HG02588 (cell line): ENCODE results near the gene KCNQ1OT1.

Experiments
- ATAC-seq: cut with Tn5 transposase; IDR thresholded peaks from one replicate; pipeline ENCODE4 v1.9.1; 2021; ENCODE audit warnings: mild to moderate bottlenecking, moderate library complexity; ENCODE audit not compliant: unreplicated experiment

The KCNQ1OT1 gene

DNA sequence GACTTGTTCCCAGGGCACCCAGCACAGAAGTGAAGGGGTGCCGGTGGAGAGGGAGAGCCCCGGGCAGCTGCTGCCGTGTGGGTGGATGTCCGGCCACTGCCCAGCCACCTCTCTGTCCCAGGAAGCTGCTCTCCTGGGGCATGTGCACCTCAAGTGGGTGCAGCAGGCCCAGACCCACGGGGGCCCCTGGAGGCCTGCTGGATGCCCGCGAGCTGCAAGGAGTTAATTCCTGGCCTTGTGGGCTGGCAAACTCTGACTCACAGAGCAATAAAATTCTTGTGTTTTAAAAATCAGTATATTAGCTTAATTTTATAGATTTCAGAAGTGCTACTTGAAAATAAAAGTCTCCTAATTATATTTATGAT lies 37.4 kb upstream of the KCNQ1OT1 start:
- ATAC-seq, result no peak

DNA sequence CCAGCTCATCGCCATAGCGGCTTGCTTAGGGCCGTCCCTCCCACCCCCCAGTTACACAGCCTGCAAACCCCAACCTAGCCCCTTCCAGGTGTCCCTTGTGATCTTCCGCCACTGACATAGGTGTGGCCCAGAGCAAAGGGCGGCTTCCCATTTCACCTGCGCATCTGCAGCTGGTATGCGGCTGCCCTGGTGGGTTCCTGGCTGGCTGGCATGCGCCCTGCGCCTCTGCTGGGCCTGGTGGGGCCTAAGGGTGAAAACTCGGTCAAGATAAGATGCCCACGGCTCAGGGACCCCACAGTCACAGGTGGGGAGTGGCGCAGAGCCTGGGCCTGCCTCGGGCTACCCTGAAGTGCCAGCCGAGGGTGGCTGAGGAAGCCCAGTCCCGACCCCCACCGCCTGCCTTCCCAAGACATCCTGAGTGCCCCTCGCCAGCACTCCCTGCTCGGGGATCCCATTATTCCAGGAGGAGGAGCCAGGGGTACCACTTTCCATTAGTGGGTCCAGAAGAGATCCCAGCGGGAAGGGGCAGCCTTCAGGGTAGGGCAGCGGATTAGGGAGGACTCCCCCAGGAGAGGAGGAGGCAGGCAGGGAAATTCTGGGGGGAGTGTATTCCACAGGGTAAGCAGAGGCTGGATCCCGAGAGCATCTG lies 36.9 kb upstream of the KCNQ1OT1 start:
- ATAC-seq, result no peak

DNA sequence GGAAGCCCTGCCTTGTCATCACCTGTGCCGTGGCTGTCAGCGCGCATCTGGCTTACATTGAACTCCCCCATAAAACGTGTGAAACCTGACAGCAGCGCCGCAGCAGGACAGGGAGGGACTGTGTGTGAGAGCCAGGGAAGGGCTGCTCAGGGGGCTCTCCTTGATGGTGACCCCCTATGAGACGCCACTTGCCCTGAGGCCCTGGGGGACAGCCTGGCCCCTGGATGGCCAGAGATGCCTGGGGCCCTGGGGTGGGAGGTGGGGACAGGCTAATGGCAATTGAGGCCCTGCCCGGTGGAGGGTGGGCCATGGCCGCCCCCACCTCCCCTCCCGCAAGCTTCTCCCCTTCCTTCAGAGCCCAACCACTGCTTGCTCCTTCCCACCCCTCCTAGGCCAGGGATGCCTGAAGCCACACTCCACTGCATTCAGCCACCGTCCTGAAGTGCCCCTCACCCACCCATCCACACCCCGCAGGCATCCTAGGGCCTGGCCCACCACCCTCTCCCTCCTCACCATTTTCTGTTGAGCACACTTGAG lies 35.3 kb upstream of the KCNQ1OT1 start:
- ATAC-seq, result no peak

DNA sequence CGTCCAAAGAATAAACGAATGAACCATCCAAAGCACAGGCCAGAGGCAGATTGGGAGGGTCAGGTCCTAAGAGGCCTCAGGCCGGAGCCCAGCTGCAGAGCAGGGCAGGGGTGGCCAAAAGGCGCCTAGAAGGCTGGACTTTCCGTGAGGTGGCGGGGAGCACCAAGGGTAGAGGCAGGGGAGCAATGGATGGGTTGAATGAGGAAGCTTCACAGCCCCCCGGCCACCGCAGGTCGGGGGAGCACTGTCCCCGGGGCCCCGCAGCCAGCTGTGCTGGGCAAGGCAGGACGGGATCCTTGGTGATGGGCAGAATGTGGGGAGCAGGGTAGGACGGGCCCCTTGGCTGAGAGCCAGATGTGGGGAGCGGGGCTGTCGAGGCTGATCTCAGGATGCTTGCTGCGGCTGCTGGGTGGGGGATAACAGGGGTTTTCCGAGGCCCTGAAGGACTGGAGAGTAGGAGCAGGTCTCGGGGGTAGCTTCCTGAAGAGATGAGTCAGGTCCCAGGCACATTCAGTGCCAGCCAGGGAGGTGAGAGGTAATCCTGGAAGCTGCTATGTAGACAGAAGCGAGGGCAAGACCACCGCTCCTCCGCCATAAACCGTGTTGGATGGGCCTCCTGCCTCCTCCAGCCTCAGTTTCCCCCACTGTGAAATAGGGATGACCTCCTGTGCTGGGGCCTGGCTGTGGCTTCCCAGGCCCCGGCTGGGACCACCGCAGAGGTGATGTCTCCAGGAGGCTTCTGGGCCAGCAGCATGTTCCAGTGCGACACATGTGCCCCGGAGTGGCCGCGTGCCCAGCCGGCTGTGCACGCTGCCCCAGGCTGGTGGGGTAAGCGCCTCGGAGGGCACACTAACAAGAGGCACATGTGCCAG lies 34.6 kb upstream of the KCNQ1OT1 start:
- no peak for ATAC-seq

DNA sequence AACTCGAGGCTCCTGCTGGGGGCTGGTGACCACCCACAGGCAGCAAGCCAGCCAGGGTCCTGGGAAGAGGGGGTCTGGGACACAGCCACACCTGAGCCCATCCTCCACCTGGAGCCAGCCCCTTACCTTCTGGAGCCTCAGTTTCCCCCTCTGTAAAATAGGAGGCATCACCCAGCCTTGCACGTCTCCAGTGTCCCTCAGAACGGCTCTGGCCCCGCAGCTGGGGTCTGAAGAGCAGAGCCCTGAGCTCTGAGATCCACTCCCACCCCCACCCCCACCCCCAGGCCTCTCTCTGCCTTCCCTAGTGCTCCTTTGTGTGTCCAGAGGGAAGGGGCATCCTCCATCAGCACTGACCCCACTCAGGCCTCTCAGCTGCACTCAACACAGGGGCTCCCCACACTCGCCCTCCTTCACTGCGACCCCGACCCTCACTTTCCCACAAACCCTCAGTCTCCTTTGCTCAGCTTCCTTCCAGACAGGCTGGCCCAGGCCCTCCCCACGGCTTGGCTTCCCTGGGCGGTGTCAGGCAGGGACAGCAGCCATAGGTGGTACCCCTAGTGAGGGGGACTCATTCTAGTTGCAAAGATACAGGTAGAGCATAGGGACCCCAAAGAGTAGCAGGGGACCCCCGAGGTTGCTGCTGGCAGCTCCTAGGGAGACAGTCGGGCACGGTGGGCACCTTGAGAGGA lies 33.3 kb upstream of the KCNQ1OT1 start:
- no peak for ATAC-seq

DNA sequence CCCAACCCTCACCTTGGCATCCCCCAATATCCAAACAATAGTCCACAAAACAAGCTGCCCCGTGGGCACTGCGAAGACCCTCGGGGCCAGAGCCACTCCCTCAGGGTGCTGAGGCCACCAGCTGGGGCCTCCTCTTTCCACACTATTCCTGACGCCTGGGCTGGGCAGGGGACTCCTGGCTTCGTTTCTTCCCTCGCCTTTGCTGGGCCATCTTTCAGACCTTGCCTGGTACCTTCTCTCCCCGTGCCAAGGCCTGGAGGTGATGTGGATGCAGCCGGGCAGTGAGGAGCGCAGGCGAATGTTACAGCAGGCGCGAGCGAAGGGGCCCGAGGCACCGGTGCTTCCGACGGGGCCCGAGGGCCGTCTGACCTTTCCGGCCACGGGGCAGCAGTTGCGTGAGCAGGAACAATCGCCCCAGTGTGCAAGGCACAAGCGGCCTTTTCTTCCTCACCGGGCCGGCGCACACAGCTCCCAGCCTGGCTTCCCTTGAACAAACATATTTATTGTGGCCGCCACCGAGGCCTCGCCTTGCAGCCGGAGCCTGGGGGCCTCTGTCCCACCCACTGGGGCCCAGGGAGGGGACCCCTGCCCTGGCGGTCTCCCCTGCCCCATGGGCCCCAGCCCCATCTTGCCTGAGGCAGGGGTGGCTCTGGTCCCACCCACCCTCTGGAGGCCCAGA lies 32.6 kb upstream of the KCNQ1OT1 start:
- ATAC-seq, result no peak

DNA sequence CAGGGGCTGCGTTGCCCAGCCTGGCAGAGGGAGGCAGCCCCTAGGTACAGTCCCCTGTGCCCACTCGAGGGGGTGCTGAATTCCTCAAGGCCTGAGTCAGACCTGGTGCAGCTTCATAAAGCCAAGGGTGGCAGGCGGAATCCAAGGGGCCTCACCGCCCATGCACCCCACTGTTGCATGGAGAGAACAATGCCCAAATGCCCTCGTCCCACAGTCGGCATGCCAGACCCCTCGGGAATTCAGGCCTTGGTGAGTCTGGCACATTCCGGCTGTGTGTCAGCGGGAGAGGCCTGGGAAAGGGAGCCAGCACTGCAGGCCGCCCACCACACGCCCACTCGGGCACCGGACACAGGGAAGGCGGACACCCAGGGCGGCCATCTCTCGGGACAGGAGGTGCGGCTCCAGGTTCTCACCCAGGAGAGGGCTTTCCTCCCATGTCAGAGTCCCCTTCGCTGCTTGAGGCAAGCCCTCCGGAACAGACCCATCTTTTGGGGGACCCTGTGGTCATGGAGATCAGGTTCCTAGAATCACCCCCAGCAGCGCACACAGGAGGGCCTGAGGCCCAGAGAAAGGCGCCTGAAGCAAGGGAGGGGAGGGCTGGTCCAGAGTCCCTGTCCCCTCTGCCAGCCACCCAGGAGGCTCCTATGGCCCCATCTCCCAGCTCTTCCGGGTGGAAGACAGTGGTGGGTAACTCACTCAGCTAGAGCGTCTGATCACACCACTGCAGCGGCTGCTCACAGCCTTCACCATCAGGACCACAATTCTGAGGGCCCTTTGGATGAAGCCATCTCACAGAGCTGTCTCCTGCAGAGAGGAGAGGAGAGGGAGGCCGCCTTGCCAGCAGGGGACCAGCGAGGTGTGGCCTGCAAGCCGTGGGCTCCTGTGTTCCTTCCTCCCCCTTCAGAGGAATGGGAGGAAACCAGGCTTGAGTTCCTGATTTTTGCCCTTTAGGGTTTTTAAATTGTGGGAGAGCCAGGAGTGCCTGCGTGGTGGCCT lies 31.6 kb upstream of the KCNQ1OT1 start:
- no peak for ATAC-seq

DNA sequence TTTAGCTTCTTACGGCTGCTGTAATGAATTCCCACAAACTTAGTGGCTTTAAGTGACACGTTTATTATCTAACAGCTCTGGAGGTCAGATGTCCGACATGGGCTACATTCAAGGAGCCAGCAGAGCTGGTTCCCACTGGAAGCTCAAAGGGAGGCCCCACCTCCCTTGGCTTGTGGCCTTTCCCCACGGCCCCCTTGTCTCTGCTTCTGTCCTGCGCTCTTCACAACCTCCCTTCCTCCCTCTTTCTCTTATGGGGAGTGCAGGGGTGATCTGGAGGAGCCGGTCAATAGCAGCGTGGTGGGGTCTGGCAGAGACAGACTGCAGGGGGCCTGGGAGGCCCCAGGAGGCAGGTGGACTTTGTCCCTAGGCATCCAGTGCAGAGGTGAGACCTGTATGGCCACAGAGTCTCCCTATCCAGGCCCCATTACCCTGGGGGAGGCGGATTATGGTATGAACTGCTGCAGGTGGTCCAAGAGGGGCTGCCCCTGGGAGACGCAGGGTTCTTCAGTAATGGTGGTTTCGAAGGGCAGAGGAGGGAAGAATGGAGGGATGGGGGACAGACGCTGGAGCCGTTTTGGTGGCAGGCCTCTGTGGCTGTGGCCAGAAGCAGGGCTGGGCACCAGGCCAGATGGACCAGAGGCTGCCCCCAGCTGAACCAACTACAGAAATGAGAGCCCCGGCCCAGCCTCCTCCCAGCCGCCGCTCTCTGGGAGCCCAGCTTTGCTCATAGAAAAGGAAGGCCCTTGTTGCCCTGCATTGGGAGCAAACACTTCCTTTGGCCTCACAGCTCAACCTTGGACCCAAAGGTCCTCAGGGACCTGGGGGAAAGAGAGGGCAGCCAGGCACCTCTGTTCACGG lies 30.7 kb upstream of the KCNQ1OT1 start:
- ATAC-seq, result no peak

DNA sequence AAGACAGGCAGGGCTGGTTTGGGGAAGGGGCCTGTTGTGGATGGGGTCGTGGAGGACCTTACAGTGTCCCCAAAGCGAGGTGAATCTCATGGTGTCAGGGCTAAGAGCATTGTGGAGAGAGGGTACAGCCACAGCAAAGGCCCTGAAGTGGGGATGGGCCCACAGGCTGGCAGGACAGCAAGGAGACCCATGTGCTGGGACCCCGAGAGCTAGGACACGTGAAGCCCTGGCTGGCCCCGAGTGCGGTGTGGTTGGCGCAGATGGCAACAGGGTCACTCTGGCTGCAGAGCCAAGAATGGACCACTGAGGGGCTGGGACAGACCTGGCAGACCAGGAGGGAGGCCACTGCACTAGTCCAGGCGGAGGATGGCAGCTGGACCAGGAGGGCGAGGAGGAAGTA lies 30.0 kb upstream of the KCNQ1OT1 start:
- ATAC-seq, result no peak

DNA sequence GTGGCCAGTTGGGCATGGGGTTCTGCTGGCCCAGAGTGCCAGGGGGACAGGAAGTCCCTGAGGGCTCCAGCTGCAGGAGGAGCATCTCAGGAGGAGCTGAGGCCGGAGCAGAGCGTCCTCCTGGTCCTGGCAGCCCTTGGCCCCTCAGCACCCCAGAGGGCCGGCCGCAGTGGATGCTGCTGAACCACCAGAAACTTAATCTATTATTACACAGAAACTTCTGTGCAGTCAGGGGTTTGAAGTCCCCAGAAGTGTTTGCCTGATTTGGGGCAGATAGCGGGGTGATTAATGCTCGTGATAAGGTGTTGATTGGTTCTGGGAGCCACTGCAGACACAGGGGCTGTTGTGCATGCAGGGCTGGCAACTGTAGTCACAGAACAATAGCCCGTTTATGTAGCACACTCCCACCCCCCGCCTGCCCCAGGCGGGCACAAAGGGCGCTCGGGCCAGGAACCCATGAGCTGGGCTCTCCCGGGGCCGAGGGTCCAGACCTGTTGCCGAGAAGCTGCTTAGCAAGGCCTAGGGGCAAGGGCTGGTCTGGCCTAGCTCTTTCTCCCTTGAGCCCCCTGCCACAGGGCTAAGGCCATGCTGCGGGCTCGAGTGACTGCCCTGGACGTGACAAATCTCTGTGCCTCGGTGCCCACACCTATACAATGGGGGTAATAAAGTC lies 29.0 kb upstream of the KCNQ1OT1 start:
- ATAC-seq, result no peak

DNA sequence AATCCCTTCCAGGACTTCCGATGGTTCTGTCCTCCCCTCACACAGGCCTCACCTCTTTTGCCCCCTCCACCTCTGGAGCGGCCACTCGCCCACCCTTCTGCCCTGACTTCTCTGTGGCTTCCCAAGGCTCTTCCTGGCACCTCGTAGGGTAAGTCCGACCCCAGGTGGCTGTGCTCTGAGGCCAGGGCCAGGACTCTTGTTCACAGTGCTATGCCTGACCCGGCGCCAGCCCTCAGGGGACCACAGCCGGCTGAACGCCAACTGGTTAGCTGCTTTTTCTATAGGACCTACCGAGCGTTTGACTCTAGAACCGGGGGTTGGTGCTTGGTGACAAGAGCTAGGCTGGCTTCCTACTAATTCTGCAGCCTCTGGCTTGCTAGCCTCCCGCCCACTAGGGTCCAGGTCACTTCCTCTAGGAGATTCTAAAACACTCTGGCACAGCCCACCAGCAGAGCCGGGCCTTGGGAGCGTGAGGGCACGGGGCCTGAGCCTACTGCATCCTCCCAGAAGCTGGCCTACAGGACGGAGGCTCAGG lies 28.4 kb upstream of the KCNQ1OT1 start:
- ATAC-seq, result no peak

DNA sequence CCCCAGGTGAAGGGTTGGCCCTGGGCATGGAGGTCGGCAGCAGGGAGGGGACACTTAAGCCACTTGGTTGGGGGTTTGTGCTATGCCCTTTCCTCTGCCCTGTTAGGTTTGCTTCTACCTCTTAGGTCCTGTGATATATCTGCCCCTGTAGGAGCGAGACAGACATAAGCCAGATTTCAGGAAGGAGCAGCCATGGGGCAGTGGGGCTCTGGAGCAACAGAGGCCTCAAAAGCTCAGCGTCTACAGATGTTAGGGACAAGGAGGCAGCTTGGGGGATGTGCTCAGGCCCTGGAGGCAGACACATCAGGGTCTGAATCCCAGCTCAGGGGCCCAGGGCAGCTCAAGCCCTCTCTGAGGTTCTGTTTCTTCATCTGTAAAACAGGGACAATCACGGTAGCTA lies 27.2 kb upstream of the KCNQ1OT1 start:
- no peak for ATAC-seq

DNA sequence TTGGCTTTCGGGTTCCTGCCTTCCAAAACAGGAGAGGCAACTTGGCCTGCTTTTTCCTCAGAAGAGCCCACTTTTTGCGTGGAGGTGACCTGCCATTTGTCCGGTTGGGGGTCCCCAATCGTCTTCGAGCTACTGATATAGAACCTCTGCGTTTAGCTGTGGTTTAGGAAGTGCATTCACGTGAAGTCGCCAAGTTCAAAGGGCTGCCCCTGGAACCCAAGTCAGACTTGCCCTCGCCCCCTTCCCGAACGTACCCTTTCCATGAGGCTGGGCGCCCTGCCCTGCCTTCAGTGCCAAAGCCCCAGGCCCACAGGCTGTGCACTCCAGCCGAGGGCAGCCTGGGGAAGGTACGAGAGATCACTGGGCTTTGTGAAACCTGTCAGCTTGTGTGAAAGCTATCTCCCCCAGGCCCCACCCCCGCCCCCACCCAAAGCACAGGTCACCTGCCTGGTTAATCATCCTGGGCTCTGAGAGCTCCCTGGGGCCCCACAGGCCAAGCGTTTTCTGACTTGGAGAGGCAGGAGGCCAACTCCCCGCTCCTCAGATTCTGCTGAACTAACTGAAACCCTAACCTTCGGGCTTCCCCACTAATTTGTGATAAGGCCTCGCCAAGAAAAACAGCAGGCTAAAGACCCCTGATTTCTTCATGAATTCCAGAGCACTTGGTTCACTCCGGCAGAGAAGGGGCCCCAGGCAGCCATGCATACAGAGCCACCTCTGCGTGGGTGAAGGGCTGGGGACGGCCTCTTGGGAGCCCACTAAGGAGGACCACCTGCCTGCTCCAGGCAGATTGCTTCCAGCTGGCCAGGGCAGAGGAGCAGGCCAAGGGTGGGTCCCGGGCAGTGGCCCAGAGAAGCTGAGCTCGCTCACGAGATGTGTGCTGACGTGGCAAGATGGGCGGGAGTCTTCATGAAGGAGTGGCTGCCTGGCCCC lies 25.8 kb upstream of the KCNQ1OT1 start:
- no peak for ATAC-seq

DNA sequence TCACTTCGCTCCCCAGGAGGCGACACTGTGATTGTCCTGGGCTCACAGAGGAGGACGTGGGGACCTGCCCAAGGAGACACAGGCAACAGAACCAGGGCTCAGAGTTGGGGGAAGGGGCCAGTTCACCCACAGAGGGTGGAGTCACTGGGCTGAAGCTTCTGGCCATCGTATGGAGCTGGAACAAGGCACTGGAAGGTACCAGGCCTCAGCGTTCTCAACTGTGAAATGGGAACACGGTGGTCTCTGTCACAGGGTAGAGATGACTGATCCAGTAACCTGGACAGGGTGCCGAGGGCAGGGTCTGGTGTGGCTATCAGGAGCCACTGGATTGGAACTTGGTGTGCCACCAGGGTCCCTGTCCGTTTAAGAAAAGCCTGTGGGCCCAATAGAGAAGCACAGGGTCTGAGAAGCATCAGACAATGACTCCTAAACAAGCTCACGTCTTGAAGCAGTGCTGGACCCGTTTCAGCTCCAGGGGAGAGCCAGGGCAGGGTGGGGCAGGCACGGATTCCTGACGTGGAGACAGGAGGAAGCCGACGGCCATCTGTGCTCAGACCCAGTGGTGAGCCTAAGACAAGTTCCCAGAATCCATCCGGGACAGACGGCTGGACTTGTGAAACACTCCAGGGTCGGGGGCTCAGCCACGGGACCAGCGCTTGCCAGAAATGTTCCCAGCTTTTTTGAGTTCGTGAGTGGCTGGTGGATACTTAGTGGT lies 25.0 kb upstream of the KCNQ1OT1 start:
- no peak for ATAC-seq

DNA sequence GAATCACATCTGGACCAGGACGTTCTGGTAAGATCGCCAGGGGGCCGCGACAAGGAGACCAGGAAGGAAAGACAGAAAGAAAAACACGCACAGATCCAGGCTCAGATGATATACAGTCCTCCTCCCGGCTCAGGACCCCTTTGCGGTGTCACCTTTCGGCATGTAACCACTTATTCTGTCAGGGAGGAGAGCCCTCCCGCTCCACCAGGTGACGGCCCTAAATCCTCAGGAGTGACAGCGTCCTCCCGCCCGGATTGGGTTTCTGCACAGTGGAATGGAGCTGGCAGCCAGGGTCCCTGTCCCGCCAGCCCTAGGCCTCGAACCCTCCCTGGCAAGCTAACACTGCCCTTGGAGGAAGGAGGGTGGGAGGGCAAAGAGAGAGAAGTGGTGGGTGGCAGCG lies 24.3 kb upstream of the KCNQ1OT1 start:
- ATAC-seq, result no peak

DNA sequence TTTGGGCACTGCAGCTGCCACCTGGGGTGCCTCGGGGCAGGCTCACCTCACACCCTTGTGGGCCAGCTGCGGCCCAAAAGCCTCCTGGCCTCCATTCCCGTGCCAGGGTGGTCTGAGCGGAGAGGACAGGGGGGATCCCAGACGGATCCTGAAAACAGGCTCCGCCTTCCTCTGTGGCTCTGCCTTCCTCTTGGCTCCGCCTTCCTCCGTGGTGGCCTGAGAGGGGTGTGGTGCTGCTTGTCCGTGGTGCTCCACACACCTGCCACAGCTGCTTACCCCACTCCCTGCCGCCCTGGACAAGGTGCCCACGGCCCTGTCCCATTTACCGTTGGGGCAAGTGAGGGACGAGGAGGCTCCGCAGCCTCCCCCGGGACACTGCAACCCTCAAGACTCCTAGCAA lies 23.2 kb upstream of the KCNQ1OT1 start:
- ATAC-seq, result no peak
